ENCODE results near the gene KCNH6.

KCNH6 gene

GRCh38 chr17:63555500-63556156, 32.5 kb downstream of the KCNH6 start:
- peak; percentile 72 to 79 for DNase-seq

GRCh38 chr17:63557416-63557815, 34.3 kb downstream of the KCNH6 start:
- DNase-seq = no peak

- DNase-seq = no peak
Measured at GRCh38 chr17:63558441-63558840, 35.3 kb downstream of the KCNH6 start.

- DNase-seq = no peak
Measured at GRCh38 chr17:63561819-63562218, 38.7 kb downstream of the KCNH6 start.

- DNase-seq = no peak
Measured at GRCh38 chr17:63563339-63563738, 40.2 kb downstream of the KCNH6 start.

- DNase-seq = no peak
Measured at GRCh38 chr17:63564562-63564961, 41.4 kb downstream of the KCNH6 start.

GRCh38 chr17:63567229-63567628, 44.1 kb downstream of the KCNH6 start:
- DNase-seq = no peak

- DNase-seq = no peak
Measured at GRCh38 chr17:63568563-63568962, 45.4 kb downstream of the KCNH6 start.

- no peak for DNase-seq
Measured at GRCh38 chr17:63571632-63572310, 48.6 kb downstream of the KCNH6 start.

- peak in 1 of 2 experiments; percentile 20 for DNase-seq
Measured at GRCh38 chr17:63573634-63574033, 50.5 kb downstream of the KCNH6 start.

GRCh38 chr17:63578027-63578768, 55.0 kb downstream of the KCNH6 start:
- DNase-seq = no peak

- no peak for DNase-seq
Measured at GRCh38 chr17:63578769-63579111, 55.6 kb downstream of the KCNH6 start.

- DNase-seq = no peak
Measured at GRCh38 chr17:63579633-63580032, 56.5 kb downstream of the KCNH6 start.

- DNase-seq = no peak
Measured at GRCh38 chr17:63587770-63588169, 64.6 kb downstream of the KCNH6 start.

- DNase-seq = no peak
Measured at GRCh38 chr17:63588797-63589196, 65.6 kb downstream of the KCNH6 start.

- DNase-seq = no peak
Measured at GRCh38 chr17:63589646-63590045, 66.5 kb downstream of the KCNH6 start.

GRCh38 chr17:63592797-63593196, 69.6 kb downstream of the KCNH6 start:
- DNase-seq = no peak

- DNase-seq = no peak
Measured at GRCh38 chr17:63595132-63595531, 72.0 kb downstream of the KCNH6 start.

All from Kasumi-1 (cell line).